WTC11 (cell line): Measurements from ENCODE around the gene COL5A2. TPM values are rescaled to one million over a fixed set of nuclear protein-coding genes. Genes with fewer than 3 reads are reported as not detected.

Experiments used
- ATAC-seq: fragments of 200-7000 bp; cut with Tn5 transposase; 2 replicates; pipeline ENCODE4 v1.10.0; 2021; ENCODE audit warnings: mild to moderate bottlenecking, moderate library complexity
- CTCF ChIA-PET: fragments of 300-600 bp; sonication (Branson Sonifier 250); formaldehyde crosslinking; loops from one replicate; lab custom pipeline; 2021; ENCODE audit warnings: antibody characterized with exemption; lab: Charles Lee
- POLR2A ChIA-PET: fragments of 350-600 bp; sonication (Branson Sonifier 250); formaldehyde crosslinking; loops from one replicate; lab custom pipeline; 2021; ENCODE audit warnings: antibody characterized with exemption; lab: Charles Lee
- DNase-seq: peaks from one replicate; pipeline ENCODE4 v3.0.0; 2021; ENCODE audit warnings: low spot score
- H3K27ac Mint-ChIP-seq: 2 replicates; pipeline ENCODE4 v1.8.0; 2021; ENCODE audit warnings: mixed read lengths
- H3K27me3 Mint-ChIP-seq: 2 replicates; pipeline ENCODE4 v1.8.0; 2021; ENCODE audit warnings: low read depth, mild to moderate bottlenecking, moderate library complexity, mixed read lengths
- H3K36me3 Mint-ChIP-seq: 2 replicates; pipeline ENCODE4 v1.8.0; 2021; ENCODE audit warnings: mixed read lengths
- H3K4me1 Mint-ChIP-seq: 2 replicates; pipeline ENCODE4 v1.8.0; 2022; ENCODE audit warnings: mixed read lengths
- H3K4me3 Mint-ChIP-seq: 2 replicates; pipeline ENCODE4 v1.8.0; 2021; ENCODE audit warnings: mild to moderate bottlenecking, moderate library complexity, mixed read lengths
- H3K9me3 Mint-ChIP-seq: 2 replicates; pipeline ENCODE4 v1.8.0; 2021; ENCODE audit warnings: mixed read lengths
- E2F4 ChIP-seq: sonication (generic); formaldehyde crosslinking; IDR thresholded peaks from 2 replicates; pipeline ENCODE4 v1.8.1; 2022; ENCODE audit warnings: low read depth, mild to moderate bottlenecking, moderate library complexity, missing genetic modification reagents, borderline replicate concordance
- GRHL2 ChIP-seq: fragments of 250-450 bp; sonication (Bioruptor Pico); IDR thresholded peaks from 2 replicates; pipeline ENCODE4 v1.8.0; 2022; ENCODE audit warnings: mild to moderate bottlenecking, moderate library complexity; ENCODE audit not compliant: insufficient replicate concordance, severe bottlenecking
- HMGXB4 ChIP-seq: sonication (generic); formaldehyde crosslinking; IDR thresholded peaks from 2 replicates; pipeline ENCODE4 v1.8.1; 2023; ENCODE audit warnings: mild to moderate bottlenecking, moderate library complexity, missing genetic modification reagents
- JUN ChIP-seq: sonication (generic); formaldehyde crosslinking; IDR thresholded peaks from 2 replicates; pipeline ENCODE4 v1.8.0; 2023; ENCODE audit warnings: mild to moderate bottlenecking, missing genetic modification reagents
- MLX ChIP-seq: sonication (generic); formaldehyde crosslinking; IDR thresholded peaks from 2 replicates; pipeline ENCODE4 v1.8.1; 2023; ENCODE audit warnings: mild to moderate bottlenecking, missing genetic modification reagents, moderate library complexity
- MYBL2 ChIP-seq: sonication (generic); formaldehyde crosslinking; IDR thresholded peaks from 2 replicates; pipeline ENCODE4 v1.8.1; 2023; ENCODE audit warnings: mild to moderate bottlenecking, moderate library complexity, missing genetic modification reagents
- NFYB ChIP-seq: sonication (generic); formaldehyde crosslinking; conservative IDR thresholded peaks from 2 replicates; pipeline ENCODE4 v1.8.0; 2022; ENCODE audit warnings: low read depth, missing genetic modification reagents
- NR1H2 ChIP-seq: sonication (generic); formaldehyde crosslinking; IDR thresholded peaks from 2 replicates; pipeline ENCODE4 v1.9.0; 2021; ENCODE audit warnings: mild to moderate bottlenecking, moderate library complexity, missing genetic modification reagents
- OVOL2 ChIP-seq: fragments of 250-450 bp; sonication (Bioruptor Pico); IDR thresholded peaks from 2 replicates; pipeline ENCODE4 v1.9.0; 2021; ENCODE audit warnings: mild to moderate bottlenecking, borderline replicate concordance
- SMAD3 ChIP-seq: sonication (generic); formaldehyde crosslinking; IDR thresholded peaks from 2 replicates; pipeline ENCODE4 v1.8.0; 2022; ENCODE audit warnings: missing genetic modification reagents, mild to moderate bottlenecking, borderline replicate concordance
- TEAD4 ChIP-seq: sonication (generic); formaldehyde crosslinking; IDR thresholded peaks from 2 replicates; pipeline ENCODE4 v1.8.0; 2022; ENCODE audit warnings: mild to moderate bottlenecking, missing genetic modification reagents
- ZBTB43 ChIP-seq: sonication (generic); formaldehyde crosslinking; IDR thresholded peaks from 2 replicates; pipeline ENCODE4 v1.8.1; 2023; ENCODE audit warnings: mild to moderate bottlenecking, missing genetic modification reagents
- ZMAT4 ChIP-seq: fragments of 250-450 bp; sonication (Bioruptor Pico); IDR thresholded peaks from 2 replicates; pipeline ENCODE4 v1.9.0; 2021; ENCODE audit warnings: mild to moderate bottlenecking
- ZNF121 ChIP-seq: sonication (generic); formaldehyde crosslinking; IDR thresholded peaks from 2 replicates; pipeline ENCODE4 v1.8.0; 2023; ENCODE audit warnings: missing genetic modification reagents
- ZNF219 ChIP-seq: sonication (generic); formaldehyde crosslinking; IDR thresholded peaks from 2 replicates; pipeline ENCODE4 v1.8.0; 2023; ENCODE audit warnings: missing genetic modification reagents, mild to moderate bottlenecking, borderline replicate concordance
- ZNF317 ChIP-seq: sonication (generic); formaldehyde crosslinking; IDR thresholded peaks from 2 replicates; pipeline ENCODE4 v1.8.1; 2023; ENCODE audit warnings: low read depth, mild to moderate bottlenecking, moderate library complexity, missing genetic modification reagents, borderline replicate concordance
- ZNF512 ChIP-seq: sonication (generic); formaldehyde crosslinking; IDR thresholded peaks from 2 replicates; pipeline ENCODE4 v1.8.1; 2022; ENCODE audit warnings: missing genetic modification reagents, borderline replicate concordance
- total RNA-seq: library from RNA; stranded (reverse); gene quantifications from 3 replicates; pipeline ENCODE4 v1.2.3, GENCODE V29; 2021

Gene COL5A2
- total RNA-seq, 1 experiment from 2014 or later = 16.0 TPM

- H3K36me3 Mint-ChIP-seq = no peaks in the 10 kb centered on the region
- TF ChIP-seq ZBTB43 (CRISPR knock-in tag) = no peak
- TF ChIP-seq MLX (CRISPR knock-in tag) = no peak
- TF ChIP-seq NFYB (CRISPR knock-in tag) = no peak
- TF ChIP-seq, all 79 proteins: peak for 0
- CTCF ChIA-PET = no interaction called here
- Mint-ChIP-seq H3K4me1 (no peaks in the 10 kb centered on the region), H3K27ac (no peak overlapping the region), H3K27me3 (no peaks in the 10 kb centered on the region), H3K4me3 (no peak overlapping the region), H3K9me3 (no peaks in the 10 kb centered on the region)
- POLR2A ChIA-PET = no interaction called here
- ATAC-seq = no peak
- DNase-seq = no peak
These were observed 170.9 kb downstream of the COL5A2 start for GRCh38 chr2:189008555-189009262.

- Mint-ChIP-seq H3K27me3 (no peaks in the 10 kb centered on the region), H3K9me3 (no peaks in the 10 kb centered on the region), H3K4me1 (no peaks in the 10 kb centered on the region), H3K36me3 (no peaks in the 10 kb centered on the region), H3K4me3 (no peak overlapping the region), H3K27ac (no peak overlapping the region)
- ChIA-PET CTCF (no interaction called here), POLR2A (no interaction called here)
- no peak for ATAC-seq
- no peak for TF ChIP-seq GRHL2 (CRISPR knock-in tag)
- DNase-seq = no peak
These were observed 177.5 kb downstream of the COL5A2 start for GRCh38 chr2:189002079-189002478.

- H3K9me3 Mint-ChIP-seq = no peaks in the 10 kb centered on the region
These were observed 179.3 kb downstream of the COL5A2 start for GRCh38 chr2:189000221-189000620.

More at GRCh38 chr2:189000221-189000620, 179.3 kb downstream of the COL5A2 start:
- H3K27ac Mint-ChIP-seq = no peak overlapping the region
- H3K4me3 Mint-ChIP-seq = no peak overlapping the region
- DNase-seq = no peak
- ChIA-PET POLR2A (no interaction called here), CTCF (no interaction called here)
- H3K27me3 Mint-ChIP-seq = no peaks in the 10 kb centered on the region
- no peaks in the 10 kb centered on the region for H3K36me3 Mint-ChIP-seq
- TF ChIP-seq MYBL2 (CRISPR knock-in tag) (no peak), NR1H2 (CRISPR knock-in tag) (no peak), OVOL2 (CRISPR knock-in tag) (no peak), HMGXB4 (CRISPR knock-in tag) (no peak), ZNF317 (CRISPR knock-in tag) (no peak), GRHL2 (CRISPR knock-in tag) (no peak), ZNF121 (CRISPR knock-in tag) (no peak), JUN (CRISPR knock-in tag) (no peak), E2F4 (CRISPR knock-in tag) (no peak), TEAD4 (CRISPR knock-in tag) (no peak), SMAD3 (CRISPR knock-in tag) (no peak), ZNF512 (CRISPR knock-in tag) (no peak), ZMAT4 (CRISPR knock-in tag) (no peak), ZNF219 (CRISPR knock-in tag) (no peak)
- TF ChIP-seq, all 79 proteins: peak for 0
- no peak for ATAC-seq
- H3K4me1 Mint-ChIP-seq = no peaks in the 10 kb centered on the region
